Measurements from ENCODE around the gene PRPF8.
A peak's percentile ranks its signal among the peaks of the same experiment; 100 is the strongest.

Gene PRPF8

DNA sequence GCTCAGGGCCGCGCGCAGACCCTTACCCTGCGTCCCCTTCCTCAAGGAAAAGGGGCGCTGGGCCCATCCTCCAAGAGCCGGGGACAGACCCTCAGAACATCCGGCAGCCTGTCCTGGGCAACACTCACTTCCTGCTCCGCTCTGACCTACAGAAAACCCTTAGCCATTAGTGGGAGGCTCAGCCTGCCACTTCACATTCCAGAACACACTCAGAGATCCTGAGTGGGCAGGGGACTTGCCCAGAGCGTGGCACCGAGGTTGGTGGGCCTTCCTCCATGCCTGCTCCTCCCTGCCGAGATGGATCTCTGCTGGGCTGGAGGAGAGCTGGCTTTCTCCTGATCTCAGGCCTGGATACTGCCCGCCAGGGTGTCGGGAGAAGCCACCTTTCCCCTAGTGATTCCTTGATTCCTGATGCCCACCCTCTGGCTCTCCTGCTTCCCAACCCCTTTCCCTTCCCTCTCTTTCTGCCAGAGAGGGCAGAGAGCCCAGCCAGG is 40.6 kb downstream of the PRPF8 start:
- no peak for DNase-seq

DNA sequence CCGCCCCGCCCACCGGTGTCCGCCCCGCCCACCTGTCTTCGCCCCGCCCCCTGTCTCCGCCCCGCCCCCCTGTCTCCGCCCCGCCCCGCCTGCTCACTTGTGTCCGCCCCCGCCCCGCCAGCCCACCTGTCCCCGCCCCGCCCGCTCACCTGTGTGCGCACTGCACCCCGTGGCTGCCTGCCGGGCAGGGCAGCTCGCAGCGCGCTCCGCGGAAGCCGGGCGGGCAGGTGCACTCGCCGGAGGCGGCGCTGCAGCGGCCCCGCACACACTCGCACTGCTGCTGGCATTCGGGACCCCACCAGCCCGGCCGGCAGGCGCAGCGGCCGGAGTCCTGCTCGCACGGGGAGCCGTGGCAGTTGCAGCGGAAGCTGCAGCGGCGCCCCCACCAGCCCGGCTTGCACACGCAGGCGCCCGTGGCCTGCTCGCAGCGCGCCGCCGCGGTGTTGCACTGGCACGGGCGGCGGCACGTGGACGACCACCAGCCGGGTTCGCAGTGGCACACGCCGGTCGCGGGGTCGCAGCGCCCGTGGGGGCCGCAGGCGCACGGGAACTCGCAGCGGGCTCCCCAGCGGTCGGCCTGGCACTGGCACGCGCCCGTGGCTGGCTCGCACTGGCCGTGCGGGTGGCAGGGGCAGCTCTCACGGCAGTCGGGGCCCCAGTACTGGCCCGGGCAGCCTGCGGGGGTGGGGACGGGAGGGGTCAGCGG is 41.2 kb downstream of the PRPF8 start:
- DNase-seq, result no peak

GRCh38 chr17:1641065-1641403 is 43.6 kb downstream of the PRPF8 start:
- no peak for DNase-seq

DNA sequence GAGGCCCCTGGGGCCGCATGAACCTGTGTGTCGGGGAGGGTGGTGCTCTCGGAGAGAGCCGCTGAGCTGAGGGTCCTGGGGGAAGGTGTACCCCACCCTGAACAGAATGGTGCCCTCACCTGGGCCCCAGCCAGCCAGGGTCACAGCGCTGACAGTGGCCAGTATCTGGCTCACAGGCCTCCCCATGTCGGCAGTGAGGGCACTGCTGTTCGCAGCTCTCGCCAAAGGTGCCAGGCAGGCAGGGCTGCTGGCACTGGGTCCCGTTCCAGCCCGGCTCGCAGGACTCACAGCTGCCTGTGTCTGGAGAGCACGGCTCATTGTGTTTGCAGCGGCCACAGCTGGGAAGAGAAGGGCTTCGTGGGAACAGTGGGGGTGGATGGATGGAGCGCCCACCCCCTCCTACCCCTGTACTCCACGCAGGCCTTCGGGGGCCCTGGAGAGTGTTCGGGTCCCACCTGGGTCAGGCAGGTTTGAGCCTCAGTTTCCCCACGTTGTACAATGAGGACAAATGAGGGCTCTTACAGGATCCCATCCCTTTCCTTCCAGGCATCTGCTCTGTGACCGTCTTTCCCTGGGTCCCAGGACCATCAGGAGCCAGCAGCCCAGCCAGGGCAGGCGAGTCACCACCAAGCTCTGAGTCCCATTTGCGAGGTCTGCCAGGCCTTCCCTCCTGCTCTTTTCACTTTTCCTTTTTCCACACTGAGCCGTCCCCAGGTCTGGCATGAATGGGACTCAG is 44.2 kb downstream of the PRPF8 start:
- no peak for DNase-seq

DNA sequence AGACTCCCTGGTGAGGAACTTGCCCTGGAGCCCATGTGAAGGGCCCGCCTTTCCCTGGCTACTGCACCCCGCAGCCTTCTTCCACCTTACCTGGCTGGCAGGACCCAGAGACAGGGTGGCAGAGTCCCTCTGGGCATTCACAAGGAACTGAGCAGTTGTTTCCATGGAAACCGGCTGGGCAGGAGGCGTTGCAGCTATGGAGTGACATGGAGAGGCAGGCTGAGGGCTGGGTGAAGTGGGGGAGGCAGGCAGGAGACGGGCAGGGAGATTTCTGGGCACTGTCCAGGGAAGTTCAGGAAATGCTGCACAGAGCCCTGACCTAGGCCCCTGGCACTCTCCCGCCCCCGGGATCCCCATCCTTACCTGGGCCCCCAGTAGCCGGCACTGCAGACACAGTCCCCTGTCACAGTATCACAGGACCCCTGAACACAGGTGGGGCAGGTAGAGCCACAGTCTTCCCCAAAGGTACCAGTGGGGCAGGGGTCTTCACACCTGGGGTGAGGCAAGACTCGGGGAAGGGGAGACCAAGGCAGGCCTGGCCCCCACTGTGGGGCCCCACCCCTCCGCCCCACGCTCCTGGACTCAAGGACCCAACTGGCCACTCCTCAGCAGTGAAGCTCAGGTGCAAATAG is 45.0 kb downstream of the PRPF8 start:
- no peak for DNase-seq

GRCh38 chr17:1638624-1639300 is 45.9 kb downstream of the PRPF8 start:
- DNase-seq, result no peak

DNA sequence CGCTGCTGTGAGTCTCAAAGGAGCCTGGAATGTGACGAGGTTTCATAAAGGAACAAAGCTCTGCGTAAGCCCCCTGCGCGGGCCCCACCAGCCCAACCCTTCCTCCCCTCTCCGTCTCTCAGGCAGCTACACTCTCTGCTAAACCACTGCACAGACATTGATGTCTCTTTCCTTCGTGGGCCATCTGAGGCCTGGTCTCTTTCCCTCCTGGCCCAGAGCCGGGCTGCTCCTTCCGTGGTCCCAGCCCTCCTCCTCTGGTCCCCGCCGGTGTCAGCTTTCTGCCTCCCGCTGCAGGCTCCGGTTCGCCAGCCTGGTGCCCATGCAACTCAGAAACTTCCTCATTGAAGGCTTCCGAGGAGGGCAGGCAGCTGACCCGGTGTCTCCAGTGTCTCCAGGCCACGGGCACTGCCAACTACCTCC is 46.5 kb downstream of the PRPF8 start:
- DNase-seq, result no peak

DNA sequence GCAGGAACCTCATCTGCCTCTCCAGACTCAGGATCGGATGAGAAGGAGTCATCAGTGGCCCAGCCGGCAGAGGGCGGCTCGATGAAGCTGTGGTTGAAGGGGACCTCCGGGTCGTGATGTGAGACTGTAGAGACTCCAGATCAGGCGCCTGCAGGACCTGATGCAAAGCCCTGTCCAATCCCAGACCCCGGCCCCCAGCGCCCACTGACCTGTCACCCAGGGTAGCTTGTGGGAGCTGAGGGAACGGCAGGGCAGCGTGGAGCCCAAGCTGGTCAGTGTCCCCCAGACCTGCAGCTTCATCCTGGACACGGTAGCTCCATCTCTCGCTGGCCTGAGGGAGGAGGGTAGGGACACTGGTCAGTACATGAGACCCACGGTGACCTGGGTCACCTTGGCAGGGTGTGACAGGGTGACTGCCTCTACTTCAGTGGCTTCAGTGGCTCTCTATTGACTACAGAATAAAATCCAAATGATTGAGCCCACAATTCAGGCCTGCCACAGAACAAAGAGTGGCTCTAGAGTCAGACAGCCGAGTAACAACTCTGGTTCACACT is 47.9 kb downstream of the PRPF8 start:
- no peak for DNase-seq

DNA sequence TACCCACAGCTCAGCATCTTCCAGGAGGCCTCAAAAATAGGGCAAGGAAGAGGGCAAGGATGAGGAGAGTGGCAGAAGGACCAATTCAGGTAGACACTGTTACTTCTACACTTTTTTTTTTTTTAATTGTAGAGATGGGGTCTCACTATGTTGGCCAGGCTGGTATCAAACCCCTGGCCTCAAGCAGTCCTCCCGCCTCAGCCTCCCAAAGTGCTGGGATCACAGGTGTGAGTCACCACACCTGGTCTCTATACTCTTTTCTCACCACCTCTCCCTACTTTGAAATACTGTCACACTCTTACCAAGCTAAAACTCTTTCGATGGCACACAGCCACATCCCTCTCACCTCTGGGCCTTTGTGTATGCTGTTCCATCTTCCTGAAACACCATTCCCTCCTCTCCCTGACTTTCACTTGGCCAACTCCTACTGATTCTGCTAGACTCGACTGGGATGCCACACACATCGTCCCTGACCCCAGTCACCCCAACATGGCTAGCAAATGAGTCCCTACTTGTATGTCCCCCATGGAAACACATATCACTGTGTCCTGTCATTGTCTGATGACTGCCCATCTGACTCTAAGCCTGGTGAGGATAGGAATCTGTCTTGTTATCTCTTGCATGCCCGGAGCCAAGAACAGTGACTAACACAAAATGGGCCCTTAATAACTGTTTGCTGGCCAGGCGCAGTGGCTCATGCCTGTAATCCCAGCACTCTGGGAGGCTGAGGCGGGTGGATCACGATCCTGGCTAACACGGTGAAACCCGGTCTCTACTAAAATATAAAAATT is 48.8 kb downstream of the PRPF8 start:
- no peak for DNase-seq

DNA sequence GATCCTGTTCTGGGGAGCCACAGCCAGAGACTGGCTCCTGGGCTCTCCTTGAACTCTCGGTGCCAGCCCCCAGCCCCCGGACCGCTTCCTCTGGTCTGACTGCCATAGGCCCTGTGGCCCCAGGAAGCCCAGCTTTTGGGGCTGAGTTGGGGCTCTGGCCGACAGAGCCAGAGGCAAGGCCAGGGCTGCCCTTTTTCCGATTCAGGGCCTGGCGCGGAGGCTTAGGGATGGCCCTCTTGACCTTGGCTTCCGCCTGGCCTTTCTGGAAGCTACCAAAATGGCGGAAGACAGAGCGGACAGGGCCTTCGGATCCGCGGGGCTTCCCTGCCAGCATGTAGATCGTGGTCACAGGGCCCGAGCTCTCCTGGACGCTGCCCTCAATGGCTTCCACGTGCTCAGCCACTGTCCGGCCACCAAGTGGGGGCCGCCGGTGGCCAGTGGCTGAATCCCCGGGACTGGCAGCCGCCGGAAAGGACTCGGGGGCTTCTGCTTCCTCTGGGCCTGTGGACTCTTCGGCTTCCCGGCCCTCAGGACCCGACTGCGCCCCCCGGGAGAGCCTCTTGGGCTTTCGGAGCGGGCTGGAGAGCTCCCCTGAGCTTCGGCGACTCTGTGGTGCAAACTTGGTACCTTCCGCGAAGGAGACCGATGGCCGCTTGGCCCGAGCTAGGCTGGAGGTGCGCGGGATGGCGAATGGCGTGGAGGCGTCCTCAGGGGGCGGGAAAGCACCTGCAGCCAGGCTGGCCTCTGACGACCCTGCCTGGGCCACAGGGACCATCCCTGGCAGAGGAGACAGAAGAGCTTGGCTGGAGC is 49.6 kb downstream of the PRPF8 start:
- DNase-seq, result no peak

DNA sequence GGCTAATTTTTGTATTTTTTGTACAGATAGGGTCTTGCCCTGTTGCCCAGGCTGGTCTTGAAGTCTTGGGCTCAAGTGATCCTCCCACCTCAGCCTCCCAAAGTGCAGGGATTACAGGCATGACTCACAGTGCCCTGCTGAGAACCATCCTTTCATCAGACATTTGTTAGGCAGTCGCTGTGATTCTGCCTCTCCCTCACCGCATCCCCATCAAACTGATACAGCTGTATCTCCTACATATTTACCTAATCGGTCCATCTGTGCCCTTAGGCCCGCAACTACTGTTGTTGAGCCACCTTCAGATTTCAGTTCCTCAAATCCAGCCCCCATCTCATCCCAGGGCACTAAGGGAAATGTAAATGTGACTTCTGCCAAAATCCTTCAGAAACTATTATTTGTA is 54.0 kb downstream of the PRPF8 start:
- DNase-seq, result no peak

DNA sequence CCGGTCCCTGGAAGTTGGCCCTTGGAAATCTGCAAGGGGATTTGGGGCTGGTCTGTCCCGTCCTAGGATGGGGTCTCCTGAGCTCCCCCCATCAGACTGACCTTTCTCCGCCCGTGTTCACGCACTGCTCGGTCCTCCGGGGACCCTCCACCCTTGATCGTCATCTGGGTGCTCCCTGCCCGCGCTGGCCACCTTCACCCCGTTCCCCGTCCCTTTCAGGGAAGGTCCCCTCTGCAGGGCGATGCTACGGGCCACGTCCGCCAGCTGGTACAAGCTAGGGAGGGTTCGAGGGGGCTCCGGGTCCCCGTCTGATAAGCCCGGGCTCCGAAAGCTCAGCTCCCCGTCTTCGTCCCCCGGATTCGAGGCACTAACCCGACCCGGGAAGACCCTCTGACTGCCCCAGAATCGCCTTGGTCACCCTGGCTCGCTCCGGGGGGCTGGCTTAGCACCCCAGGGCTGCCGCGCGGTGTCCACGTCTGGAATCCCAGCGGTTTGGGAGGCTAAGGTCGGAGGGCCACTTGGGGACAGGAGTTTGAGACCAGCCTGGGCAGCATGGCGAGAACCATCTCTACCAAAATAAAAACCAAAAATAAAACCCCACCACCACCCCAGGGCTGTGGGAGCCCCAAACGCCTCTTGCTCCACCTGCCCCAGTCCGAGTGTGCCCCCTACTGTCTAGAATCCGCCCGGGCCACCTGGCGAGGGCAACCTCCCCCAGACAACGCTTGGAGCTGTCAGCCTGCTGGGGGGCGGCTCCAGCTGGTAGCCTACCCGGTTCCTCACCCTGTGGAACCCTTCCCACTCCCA is 55.0 kb downstream of the PRPF8 start:
- no peak for DNase-seq

- peak; percentile 75 for DNase-seq
Observed at GRCh38 chr17:1628856-1629503, 55.7 kb downstream of the PRPF8 start.

GRCh38 chr17:1627982-1628855 is 56.4 kb downstream of the PRPF8 start, which contains the start of gene SLC43A2:
Gene SLC43A2, minus strand, starts transcription at chr17:1628834. Its CDS starts 960 bp downstream, at chr17:1627874.
- peak; percentile 31 for DNase-seq

GRCh38 chr17:1627182-1627981 is 57.3 kb downstream of the PRPF8 start:
- DNase-seq, result no peak

GRCh38 chr17:1626333-1626732 is 58.3 kb downstream of the PRPF8 start:
- DNase-seq, result no peak

GRCh38 chr17:1625581-1625980 is 59.1 kb downstream of the PRPF8 start:
- DNase-seq, result no peak

DNA sequence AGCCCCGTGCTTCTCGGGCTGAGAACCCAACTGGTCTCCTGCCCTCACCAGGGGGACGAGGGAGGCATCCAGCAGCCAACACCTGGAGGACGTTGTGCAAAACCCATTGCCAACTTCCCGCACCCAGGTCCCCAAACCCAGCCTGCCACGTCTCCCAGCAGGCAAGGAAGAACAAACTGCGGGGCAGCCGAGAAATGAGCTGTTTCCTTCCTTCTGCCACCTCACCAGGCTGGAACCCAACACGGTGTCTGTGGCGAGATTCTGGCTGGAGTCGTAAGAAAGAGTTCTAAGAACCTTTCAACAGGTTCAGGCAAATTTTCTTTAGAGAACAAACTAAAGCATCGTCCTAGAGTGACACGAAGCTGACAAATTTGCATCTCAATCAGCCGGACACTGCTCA is 59.6 kb downstream of the PRPF8 start:
- no peak for DNase-seq
